GM18870 (cell line): ENCODE results near the gene HGS.

Experiments used
- ATAC-seq: cut with Tn5 transposase; IDR thresholded peaks from one replicate; pipeline ENCODE4 v1.9.1; 2021; ENCODE audit warnings: moderate library complexity; ENCODE audit not compliant: unreplicated experiment

Gene HGS

GRCh38 chr17:81683584-81684441 is at the start of gene HGS, which contains the start of gene ARL16:
HGS (plus strand) TSS chr17:81684011; CDS start chr17:81684067, 56 bp downstream.
ARL16 (minus strand) TSS chr17:81683797; CDS start chr17:81683753, 44 bp downstream.
- ATAC-seq, result peak; percentile 95

GRCh38 chr17:81635431-81635830 is 48.4 kb upstream of the HGS start:
- no peak for ATAC-seq

GRCh38 chr17:81635973-81636504 is 47.8 kb upstream of the HGS start:
- ATAC-seq, result no peak

DNA sequence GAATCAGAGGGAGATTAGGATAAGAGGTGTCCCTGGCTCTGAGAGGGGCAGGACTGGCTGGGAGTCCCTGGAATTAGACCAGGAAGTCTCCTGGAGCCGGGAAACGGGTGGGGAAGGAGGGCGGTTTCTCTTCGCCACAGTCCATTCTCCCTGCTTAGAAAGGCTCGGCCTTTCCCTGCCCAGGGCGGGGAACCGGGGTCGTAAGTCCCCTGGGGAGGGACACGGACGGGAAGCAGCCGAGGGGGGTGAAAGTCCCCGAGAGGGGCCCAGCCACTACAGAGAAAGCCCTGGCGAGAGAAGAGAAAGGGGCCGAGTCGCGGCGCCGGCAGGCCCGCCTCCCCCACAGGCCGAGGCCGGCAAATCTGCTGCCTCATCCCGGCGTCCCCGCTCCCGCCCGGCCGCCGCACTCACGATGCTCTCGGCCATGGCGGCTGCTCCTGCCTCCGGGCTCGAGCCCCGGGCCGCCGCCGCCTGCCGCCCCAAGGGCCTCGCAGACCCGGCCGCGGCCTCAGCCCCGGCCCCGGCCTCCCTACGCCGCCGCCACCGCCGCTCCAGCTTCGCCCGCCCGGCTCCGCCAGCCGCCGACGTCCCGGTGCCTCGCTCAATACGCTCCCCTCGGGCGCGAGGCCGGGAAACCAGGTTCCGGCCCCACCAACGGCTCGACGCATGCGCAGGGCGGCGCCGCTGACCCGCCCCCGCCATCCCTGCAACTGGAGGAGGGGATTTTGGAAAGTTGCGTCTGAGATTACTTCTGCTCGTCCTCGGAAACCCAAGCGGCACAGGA is 47.1 kb upstream of the HGS start, which contains the start of the genes NPLOC4 and TSPAN10:
Gene NPLOC4 (minus strand): TSS at position 608 of the 784 bp plus-strand sequence. CDS start 182 bp downstream, at position 426.
Gene TSPAN10 (plus strand): TSS at position 692 of the 784 bp plus-strand sequence. CDS start 5,217 bp downstream, outside the sequence.
- ATAC-seq, result peak; percentile 60

DNA sequence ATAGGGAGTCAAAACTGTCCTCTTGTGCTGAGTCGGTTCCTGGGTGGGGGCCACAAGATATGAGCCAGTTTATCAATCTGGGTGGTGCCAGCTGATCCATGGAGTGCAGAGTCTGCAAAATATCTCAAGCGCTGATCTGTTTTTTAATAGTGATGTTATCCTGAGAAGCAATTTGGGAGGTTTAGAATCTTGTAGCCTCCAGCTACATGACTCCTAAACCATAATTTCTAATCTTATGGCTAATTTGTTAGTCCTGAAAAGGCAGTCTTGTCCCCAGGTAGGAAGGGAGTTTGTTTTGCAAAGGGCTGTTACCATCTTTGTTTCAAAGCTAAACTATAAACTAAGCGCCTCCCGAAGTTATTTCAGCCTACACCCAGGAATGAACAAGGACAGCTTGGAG is 45.1 kb upstream of the HGS start:
- ATAC-seq, result no peak

- no peak for ATAC-seq
Observed at GRCh38 chr17:81640011-81640410, 43.8 kb upstream of the HGS start.

- no peak for ATAC-seq
Observed at GRCh38 chr17:81641825-81642489, 41.9 kb upstream of the HGS start.

DNA sequence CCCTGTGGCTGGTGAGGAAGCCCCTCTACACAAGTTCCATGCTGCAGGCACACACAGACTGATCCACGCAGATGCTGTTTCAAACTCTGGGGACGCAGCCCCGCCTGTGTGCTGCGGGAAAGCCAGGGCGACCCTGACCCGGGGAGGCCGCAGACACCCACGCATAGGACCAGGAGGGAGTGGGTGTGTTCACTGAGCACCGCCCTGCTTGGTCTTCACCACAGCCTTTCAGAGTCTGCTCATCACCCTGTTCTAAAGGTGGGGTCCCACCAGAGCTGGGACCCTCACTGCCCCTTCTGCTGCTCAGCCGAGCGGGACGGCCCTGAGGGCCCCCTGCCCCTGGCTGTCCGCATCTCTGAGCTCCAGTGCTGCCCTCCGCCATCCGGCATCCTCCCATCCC is 39.3 kb upstream of the HGS start:
- ATAC-seq, result no peak

- no peak for ATAC-seq
Observed at GRCh38 chr17:81644976-81645952, 38.5 kb upstream of the HGS start.

DNA sequence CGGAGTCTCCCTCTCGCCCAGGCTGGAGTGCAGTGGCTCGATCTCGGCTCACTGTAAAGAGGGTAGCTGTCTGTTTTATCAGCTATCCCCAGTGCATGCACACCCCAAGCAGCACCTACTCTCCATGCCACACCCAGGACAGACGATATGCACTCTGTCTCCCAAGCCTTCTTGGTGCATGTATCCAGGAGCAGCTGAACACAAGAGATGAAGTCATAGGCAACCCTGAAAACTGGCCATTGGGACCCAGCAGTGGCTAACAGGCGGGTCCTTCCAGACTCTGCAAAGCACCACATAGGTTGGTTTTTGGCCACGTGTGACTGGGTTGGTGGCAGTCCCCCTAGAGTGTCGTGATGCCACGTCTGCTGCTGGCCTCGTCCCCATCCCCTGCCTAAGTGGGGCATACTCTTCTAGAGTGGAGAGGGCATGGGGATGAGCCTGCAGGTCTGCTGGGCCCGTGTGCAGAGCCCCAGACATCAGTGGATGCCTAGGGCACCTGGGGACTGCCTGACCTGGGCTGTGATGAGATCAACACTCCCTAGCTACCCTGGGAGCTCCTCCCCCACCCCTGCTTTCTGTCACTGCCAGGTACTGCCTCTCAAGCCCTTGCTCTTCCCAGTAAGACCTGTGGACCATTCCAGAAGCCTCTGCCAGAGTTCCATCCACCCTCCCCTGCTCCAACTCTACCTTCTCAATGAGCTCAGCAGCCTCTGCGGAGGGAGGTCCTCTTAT is 36.8 kb upstream of the HGS start:
- ATAC-seq, result no peak

GRCh38 chr17:81647640-81648012 is 36.2 kb upstream of the HGS start:
- ATAC-seq, result no peak

- no peak for ATAC-seq
Observed at GRCh38 chr17:81648013-81648706, 35.7 kb upstream of the HGS start.

- ATAC-seq, result no peak
Observed at GRCh38 chr17:81648707-81649085, 35.1 kb upstream of the HGS start.

DNA sequence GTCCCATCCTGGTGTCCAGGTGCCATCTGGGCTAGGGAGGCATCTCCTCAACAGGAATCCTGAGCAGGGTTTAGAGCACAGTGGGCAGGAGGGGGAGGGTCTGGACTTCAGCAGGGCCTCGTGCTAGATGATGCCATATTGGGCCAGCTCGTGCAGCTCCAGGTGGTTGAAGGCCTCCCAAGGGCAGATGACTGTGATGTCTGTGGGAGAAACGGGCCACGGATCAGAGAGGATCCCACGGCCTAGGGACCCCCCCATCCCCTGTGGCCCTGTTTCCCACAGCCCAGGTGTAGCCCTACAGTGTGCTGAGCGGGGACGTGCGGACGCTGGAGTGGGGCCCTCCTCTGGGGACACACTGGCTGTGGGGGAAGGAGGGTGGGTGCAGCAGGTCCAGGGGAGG is 32.9 kb upstream of the HGS start:
- ATAC-seq, result no peak

DNA sequence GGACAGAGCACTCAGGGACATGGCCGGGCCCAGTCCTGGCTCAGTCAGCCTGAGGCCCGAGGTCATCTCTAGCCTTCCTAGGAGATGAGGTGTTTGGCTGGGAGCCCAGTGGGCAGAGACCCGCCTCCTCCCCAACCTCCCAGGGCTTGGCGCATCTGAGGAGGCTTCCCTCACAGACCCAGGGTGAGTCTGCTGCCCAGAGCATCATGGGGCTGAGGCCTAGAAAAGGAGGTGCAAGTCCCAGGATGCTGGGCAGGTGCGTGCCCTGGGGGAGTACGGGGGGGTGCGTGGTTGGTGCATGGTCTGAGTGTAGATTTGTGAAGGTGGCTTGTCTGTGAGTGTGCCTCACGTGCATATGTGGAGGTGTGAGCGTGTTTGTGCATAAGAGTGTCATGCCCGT is 32.1 kb upstream of the HGS start:
- ATAC-seq, result no peak

- no peak for ATAC-seq
Observed at GRCh38 chr17:81652906-81653771, 30.7 kb upstream of the HGS start.

DNA sequence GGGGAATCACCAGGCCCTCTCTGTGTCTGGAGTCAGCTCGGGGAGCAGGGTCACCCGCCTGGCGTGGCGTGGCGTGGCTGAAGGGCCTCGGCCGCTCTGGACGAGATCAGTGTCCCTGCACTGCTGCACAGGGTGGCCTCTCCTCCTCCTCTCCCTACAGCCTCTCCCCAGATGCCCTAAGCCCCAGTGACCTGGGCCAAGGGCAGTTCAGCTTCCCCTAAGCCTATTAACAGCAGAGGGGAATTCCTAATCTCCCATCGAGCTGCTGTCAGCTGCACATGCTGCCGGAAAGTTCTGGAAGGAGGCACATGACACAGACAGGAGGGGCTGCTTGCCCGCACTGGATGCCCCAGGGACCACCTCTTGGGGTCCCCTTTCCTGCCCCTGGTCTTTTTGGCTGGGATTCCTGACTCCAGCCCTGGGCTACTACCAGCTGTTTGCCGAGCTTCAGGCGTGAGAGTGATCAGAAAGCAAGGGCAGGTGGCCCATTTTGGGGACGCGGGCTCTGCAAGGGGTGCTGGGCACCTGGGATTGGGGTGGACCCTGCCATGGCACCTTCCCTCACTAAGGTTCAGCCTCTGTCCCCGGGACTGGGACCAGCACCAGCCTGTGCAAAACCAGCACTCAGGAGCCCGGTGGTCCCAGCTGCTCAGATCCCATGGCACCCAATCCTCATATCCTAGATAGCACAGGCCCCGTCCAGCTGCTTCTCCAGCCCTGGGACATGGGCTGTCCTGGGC is 28.3 kb upstream of the HGS start:
- ATAC-seq, result no peak
